ENCODE data around the gene GRK7.

GRK7 gene

DNA sequence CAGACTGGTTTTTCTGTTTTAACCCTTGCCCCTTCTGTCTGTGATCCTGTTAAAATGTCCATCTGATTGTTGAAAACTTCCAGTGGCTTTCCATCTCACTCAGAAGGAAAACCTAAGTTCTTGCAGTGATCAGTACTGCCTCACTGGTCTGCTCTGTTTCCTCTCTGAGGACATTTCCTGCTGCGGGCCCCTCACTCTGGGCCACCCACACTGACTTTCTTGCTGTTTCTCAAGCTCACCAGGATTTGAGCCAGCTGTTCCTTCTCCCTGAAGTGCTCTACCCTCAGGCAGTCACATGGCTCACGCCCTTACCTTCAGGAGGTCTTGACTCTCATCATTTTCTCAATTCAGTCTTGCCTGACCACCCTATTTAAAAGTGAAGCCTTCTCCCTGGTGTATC, 1.8 kb downstream of the GRK7 start:
- no peak overlapping the region for H3K4me3 ChIP-seq (ENCODE audit: control insufficient read depth, low read depth, low read length)
- TF ChIP-seq, protein P1, sequence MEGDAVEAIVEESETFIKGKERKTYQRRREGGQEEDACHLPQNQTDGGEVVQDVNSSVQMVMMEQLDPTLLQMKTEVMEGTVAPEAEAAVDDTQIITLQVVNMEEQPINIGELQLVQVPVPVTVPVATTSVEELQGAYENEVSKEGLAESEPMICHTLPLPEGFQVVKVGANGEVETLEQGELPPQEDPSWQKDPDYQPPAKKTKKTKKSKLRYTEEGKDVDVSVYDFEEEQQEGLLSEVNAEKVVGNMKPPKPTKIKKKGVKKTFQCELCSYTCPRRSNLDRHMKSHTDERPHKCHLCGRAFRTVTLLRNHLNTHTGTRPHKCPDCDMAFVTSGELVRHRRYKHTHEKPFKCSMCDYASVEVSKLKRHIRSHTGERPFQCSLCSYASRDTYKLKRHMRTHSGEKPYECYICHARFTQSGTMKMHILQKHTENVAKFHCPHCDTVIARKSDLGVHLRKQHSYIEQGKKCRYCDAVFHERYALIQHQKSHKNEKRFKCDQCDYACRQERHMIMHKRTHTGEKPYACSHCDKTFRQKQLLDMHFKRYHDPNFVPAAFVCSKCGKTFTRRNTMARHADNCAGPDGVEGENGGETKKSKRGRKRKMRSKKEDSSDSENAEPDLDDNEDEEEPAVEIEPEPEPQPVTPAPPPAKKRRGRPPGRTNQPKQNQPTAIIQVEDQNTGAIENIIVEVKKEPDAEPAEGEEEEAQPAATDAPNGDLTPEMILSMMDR (IDR thresholded peaks at IDR 0.05; ENCODE audit: control insufficient read depth, insufficient read depth, low read depth, low read length, missing control alignments), result no peak
- DNase-seq (ENCODE audit: low read depth), result no peak

DNA sequence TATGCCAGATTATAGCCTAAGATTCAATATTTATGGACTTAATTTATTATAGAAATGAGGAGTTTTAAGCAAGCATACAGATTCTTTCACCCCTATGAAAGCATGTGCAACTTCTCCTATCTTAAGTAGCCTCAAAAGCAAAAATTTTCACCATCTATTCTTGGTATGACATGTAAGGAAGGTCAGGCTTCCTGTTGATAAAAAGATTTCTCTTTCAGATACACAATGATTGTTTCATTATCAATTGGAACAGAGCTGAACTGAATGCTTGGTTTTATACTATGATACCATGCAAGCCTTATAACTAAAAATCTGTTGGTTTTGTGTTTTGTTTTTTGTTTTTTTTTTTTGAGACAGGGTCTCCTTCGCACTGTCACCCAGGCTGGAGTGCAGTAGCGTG, 3.9 kb downstream of the GRK7 start:
- no peak overlapping the region for H3K4me3 ChIP-seq (ENCODE audit: control insufficient read depth, low read depth, low read length)
- no peak for DNase-seq (ENCODE audit: low read depth)
- TF ChIP-seq, protein P1 (IDR thresholded peaks at IDR 0.05; ENCODE audit: control insufficient read depth, insufficient read depth, low read depth, low read length, missing control alignments), result no peak

DNA sequence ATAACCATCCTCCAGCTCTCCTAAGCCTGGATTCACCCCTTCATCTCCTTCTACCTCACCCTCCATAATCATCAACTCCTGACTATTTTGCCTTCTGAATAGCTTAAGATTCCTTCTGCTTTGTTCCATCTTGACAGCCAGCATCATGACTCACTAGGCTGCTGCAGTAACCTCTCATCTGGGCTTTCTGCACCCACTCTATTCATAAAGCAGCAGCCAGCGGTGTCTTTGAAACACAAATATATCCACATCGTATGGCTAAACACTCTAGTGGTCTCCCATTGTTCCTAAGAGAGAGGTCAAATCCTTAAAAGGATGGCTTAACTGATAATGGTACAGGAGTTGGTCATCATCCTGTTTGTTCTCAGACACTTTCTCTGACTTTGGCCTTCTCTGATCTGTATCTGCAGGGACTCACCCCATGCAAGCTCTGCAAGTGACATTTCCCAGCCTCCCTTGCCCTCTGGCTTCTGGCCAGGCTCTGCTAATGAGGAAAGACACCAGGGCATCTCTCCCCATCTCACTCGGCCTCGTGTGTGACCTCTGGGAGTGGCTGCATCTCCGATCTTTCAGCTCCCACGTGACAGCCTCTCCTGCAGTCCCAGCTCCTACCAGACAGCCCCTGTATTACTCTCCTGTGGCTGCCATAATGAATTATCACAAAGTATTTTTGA, 6.2 kb downstream of the GRK7 start:
- no peak overlapping the region for H3K4me3 ChIP-seq (ENCODE audit: control insufficient read depth, low read depth, low read length)
- DNase-seq (ENCODE audit: low read depth), result no peak
- TF ChIP-seq, protein P1 (IDR thresholded peaks at IDR 0.05; ENCODE audit: control insufficient read depth, insufficient read depth, low read depth, low read length, missing control alignments), result no peak

DNA sequence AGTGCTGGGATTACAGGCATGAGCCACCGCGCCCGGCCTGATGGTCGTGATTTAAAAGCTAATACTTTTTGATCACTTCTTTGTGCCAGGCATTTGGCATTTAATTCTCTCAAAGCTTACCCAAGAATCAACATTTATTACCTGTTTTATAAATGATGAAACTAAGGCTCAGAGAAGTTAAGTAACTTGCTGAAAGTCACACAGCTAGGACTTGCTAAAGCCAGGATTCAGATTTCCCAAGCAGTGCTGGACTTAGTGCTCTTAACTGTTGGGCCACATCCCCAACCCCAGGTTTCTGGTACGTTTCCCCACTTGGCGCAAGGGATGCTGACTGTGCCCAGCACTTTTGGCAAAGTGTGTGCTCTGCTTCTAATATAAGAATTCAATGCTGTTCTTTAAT, 10.5 kb downstream of the GRK7 start:
- H3K4me3 ChIP-seq (ENCODE audit: control insufficient read depth, low read depth, low read length), result no peak overlapping the region
- no peak for DNase-seq (ENCODE audit: low read depth)
- TF ChIP-seq, protein P1 (IDR thresholded peaks at IDR 0.05; ENCODE audit: control insufficient read depth, insufficient read depth, low read depth, low read length, missing control alignments), result no peak

DNA sequence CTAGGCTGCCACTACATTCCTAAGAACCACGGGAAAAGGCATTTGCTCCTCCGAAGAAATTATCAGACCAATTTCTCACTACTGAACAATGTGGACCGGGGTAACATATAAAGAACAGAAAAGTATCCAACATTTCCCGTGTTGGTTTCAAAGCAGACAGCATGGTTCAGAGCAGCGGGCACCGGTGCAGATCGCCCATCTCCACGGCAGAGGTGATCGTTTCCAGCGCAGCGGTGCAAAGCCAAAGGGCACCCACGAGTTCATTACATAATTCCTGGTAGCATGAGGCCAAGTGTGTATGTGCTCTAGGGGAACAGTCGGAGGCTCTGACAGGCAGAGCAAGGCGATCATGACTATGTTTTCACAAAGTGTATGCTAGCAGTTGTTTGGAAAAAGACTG, 13.2 kb downstream of the GRK7 start:
- no peak for DNase-seq (ENCODE audit: low read depth)
- TF ChIP-seq, protein P1 (IDR thresholded peaks at IDR 0.05; ENCODE audit: control insufficient read depth, insufficient read depth, low read depth, low read length, missing control alignments), result no peak
- H3K4me3 ChIP-seq (ENCODE audit: control insufficient read depth, low read depth, low read length), result no peak overlapping the region; the same call in 1 of the 2 replicates

DNA sequence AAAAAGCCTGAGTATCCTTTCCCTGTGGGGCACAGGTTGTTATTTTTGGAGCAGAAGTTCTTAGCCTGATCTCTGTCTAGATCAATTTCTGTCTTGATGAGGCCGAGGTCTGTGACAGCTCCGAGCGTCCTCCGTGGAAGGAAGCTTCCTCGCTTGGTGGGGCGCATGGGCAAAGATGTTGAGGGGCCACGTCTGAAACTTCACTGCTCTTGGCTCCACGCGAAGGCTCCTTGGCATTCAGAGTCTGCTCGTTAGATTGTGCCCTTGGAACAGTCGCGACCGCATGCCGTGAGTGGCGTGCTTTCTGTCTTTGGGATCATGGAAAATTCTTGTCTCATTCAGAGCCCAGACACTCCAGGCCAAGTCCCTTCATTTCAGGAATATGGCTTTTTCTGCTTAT, 13.7 kb downstream of the GRK7 start:
- TF ChIP-seq, protein P1 (IDR thresholded peaks at IDR 0.05; ENCODE audit: control insufficient read depth, insufficient read depth, low read depth, low read length, missing control alignments), result no peak
- no peak for DNase-seq (ENCODE audit: low read depth)
- H3K4me3 ChIP-seq (ENCODE audit: control insufficient read depth, low read depth, low read length), result peak overlapping the region; percentile 17

Measured in AG09309 (cell line).